HL-60/S4 treated with phorbol 12-myristate 13-acetate at 8.2 ng/mL for 4 days and 3 days (cell line): Measurements from ENCODE around the gene RPL32.
"Not testable (repeated sequence)": the region's sequence is repeated elsewhere in the genome, so short reads cannot be mapped to it uniquely, and the experiment has no call there.

Experiments
- in situ Hi-C: fragments of 300-500 bp; cut with MboI; formaldehyde crosslinking; loops from 2 replicates; pipeline ENCODE4 v1.15.0; 2022; ENCODE audit warnings: low sequenced_read_pairs

RPL32 gene

DNA sequence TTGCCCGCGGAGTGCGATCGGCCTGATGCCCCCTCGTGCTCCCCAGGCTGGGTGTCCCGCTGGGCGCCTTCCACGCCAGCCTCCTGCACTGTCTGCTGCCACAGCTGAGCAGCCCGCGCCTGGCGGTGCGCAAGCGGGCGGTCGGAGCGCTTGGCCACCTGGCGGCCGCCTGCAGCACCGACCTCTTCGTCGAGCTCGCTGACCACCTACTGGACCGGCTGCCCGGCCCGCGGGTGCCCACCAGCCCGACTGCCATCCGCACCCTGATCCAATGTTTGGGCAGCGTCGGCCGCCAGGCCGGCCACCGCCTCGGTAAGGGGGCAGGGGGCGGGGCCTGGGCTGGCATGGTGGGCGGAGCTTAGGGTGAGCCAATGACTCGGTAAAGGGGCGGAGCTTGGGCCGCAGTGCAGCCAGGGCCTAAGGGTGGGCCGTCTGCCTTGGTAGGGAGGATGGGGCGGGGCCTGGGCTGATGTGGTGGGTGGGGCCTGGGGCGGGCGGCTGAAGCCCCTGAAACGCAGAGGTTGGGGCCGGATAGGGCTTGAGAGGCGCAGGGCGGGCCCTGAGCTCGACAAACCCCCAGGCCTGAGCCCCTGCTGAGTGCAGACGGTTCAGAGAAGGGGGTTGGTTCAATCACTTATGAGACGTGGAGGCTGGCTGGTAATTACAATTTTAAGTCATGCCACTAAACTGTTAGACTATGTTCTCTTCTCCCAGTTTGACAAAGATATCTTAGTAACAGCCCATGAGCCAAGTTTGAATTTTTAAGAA lies 31.2 kb downstream of the RPL32 start:
- in situ Hi-C loops = no loop called here

DNA sequence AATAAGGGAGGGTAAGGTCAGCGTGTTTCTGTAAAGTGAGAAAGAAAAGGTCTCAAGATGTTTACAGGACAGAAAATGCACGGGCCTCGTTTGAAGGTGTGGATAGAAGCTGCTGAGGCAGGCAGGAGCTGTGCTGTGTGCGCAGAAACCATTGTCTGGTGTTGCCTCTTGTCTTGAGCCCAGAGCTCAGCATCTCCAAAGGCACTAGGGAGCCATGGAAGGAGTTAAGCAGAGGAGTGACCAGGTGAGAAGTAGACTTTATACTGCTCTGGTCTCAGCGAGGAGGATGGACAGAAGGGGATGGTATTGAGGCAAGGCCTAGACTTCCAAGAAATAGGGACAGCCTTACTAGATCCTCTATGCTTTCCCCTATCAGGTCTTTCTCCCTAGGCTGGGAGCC lies 31.9 kb downstream of the RPL32 start:
- in situ Hi-C loops = no loop called here

DNA sequence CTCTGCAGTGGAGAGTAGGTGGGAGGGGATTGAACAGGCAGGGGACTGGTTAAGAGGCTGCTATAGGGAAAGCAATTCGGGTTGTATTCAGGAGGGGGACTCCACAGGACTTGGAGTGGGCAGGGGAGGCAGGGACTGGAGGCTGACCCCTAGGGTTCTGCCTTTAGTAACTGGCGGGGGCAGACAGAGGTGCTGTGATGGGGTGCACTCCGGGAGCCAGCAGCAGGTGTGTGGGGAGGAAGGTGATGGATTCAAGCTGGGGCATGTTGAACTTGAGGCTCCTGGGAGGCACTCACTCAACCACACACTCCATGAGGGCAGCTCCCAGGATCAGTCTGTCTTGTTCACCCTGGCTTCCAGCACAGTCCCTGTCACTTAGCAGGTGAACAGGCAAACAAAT lies 32.4 kb downstream of the RPL32 start:
- in situ Hi-C loops = no loop called here

DNA sequence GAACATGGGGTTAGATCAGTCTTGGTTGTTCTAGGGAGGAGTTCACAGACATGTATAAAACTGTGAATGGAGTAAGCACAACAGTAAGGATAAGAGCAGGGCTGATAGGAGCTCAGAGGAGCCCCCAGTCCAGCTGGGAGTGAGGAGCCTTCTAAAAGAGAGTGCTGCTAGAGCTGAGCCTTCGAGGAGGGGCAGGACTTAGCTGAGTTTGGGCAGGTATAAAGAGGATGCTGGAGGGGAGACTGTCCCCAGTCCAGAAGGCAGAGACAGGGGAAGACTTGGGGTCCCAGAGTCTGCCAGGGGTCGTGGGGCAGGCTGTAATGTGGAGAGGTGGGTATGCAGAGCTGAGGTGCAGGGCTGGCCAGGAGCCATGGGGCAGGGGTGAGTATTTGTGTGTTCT lies 32.8 kb downstream of the RPL32 start:
- in situ Hi-C loops = no loop called here

DNA sequence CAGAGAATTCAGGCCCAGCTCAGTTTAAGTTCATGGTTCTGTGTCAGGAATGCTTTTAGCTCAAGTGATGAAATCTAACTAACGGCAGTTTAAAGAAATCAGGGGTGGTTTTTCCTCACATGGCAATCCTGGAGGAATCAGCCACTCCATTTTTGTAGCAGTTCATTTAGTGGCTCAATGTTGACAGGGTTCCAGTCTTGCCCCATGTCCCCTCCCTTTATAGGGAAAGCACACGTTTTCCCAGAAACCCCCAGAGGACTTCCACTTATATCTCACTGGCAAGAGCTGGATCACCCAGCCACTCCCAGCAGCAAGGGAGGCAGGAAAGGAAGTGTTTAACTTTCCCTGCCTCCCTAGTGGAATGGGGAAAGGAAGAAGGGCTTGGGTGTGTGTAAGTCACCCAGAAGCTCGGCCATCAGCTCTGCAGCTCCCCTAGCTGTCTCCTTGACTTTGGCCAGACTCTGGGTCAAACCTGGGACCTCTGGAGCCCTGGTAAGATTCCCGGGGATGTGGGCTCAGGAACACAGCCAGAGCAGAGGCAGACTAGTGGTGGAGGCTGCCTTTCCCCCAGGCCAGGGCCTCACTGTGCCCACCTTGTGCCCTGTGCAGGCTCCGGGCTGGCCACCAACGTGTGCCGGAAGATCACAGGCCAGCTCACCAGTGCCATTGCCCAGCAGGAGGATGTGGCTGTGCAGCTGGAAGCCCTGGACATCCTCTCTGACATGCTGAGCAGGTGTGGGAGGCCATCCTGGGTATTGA lies 33.6 kb downstream of the RPL32 start:
- in situ Hi-C loops = no loop called here

DNA sequence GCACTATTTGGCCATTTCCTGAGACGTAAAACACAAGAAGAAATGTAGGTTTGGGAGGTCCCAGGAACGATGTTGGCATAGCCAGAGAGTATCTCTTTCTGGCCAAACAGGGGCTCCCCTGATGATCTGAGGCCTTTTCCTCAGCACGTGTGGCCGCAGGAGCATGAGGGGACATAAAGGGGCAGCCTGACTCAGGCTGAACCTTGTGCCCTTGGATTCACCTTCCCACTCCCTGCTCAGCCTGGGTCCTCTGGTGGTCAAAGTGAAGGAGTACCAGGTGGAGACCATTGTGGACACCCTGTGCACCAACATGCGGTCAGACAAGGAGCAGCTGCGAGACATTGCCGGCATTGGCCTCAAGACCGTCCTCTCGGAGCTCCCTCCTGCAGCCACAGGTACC lies 34.3 kb downstream of the RPL32 start:
- in situ Hi-C loops = no loop called here

DNA sequence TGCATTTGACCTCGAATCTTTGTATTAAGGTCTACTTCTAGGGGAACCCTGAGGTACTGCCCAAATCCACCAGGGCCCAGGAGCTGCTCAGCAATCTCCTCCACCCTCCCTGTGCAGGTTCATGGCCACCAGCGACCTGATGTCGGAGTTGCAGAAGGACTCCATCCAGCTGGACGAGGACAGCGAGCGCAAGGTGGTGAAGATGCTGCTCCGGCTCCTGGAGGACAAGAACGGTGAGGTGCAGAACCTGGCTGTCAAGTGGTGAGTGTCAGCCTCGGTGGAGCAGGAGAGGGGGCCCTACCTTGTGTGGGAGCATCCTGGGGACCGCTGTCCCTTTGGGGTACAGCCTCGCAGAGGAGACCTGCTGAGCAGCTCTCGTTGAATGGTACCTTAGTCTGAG lies 38.0 kb downstream of the RPL32 start:
- in situ Hi-C loops = no loop called here

DNA sequence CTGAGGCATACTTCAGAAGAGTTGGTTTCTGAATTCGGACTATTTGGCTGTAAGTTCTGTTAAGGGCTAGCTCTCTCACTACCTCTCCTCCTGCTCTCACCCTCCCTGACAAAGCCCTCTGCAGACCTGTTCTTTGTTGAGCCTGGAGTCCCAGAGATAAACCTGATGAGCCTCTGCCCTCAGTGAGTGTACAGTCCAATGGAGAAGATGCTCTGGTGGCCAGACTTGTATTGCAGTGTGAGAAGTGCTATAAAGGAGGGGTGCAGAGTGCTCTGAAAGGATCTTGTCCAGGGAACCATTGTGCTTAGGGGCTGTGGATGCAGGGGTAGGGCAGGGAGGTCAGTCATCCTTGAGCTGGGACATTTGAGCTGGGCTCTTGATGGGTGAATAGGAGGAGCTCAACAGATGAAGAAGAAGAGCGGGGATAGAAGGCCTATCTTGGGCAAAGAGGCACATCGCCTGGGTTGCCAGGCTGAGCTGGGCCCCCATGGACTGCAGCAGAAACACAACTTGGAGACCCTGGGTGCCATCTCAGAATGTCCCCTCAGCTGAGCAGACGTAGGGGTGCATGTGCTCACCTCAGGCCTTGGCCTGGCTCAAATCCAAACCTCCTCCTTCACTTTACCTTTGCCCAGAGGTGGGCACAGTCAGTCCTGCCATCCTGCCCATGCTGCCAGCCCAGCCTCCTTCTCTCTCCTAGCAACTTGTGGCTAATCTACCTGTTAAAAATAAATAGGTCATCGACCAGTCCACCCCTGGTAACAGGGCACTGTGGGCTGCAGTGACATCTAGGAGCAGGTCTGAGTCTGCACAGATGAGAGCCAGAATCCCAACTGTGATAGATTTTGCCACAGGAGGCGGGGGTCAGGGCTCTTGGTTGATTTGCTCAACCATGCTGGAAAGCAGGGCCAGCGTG lies 41.6 kb downstream of the RPL32 start:
- in situ Hi-C loops = no loop called here

DNA sequence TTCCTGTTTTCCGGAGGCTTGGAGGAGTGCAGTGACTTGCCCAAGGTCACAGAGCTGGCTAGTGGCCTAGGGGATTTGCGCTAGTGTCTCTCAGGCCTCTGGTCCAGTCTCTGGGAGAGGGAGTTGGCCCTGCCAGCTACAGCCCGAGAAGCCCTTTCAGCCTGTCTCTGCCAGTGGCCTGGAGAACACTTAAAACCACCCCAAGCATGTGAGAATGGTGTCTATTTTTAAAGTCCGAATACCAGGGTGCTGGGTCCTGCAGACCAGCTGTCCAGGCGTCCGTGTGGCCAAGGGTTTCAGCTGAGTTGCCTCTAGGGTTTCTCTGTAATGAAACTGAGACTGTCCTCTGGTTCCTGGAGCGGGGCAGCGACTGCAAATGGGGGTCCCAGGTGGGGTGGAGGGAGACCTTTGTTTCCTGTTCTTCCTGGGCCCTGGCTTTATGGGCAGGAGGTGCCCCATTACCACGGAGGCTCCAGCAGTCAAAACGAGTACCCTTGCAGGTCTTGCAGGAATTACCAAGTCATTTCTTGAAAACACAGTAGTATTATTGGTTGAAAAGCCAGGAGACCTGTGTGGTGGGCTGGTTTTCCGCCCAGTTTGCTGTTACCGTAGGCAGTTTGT lies 42.7 kb downstream of the RPL32 start:
- in situ Hi-C loops = no loop called here

DNA sequence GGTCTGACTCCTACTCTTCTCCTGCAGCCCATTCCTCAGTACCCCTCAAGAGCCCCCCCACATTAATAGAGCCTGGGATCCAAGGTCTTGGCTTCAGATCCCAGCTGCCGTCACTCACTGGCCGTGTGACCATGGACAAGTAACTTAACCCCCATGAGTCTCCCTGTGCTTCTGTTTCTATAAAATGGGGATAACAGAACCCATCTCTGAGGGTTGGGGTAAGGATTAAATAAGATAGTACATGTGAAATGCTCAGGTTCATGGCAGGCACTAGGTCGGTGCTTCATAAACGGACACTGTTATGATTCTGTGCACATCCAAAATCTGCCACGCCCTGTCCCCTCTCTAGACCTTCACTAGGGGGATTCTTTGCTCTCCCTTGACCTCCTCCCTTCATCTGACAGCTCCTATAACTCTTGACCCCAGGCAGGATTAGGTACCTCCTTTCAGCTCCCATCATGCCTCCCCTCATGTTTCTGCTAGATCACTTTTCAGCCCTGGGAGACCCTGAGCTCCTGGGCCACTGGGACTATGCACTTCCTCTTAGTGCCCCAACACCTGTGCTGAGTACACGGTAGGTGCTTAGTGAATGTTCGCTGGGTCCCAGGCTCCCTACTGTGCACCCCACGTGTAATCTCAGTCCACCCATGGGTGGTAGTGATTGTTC lies 43.3 kb downstream of the RPL32 start:
- in situ Hi-C loops = no loop called here

DNA sequence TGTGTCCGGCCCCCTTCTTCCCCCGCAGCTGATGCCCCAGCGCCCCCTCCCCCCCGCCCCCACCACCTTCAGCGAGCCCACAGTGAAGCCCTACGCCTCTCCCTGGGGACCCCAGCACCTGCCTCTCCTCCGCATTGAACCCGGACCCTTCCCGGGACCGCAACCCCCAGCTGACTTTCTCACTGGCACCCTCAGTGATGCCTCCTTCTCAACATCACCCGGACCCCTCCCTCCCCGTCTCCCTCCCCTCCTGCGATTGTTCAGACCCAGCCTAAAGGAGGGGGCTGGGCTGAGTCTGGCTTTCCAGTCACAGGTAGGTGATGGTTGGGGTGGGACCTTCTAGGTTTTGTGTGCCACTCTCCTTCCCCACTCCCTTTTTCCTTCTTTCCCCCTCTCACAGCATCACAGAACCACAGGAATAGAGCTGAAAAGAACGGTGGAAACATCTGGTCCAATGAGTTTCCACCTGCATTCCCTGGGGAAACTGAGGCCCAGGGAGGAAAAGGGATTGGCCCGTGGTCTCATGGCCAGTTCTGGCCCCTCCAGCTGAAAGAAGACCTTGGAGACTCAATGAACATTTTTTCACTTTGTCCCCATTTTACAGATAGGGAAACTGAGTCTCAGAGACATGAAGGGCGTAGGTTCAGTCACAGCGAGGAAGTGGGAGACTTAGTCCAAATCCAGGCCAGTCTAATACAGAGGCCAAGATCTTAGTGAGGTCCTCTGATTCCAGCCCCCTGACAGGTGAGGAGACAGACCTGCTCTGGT lies 44.1 kb downstream of the RPL32 start:
- in situ Hi-C loops = no loop called here

DNA sequence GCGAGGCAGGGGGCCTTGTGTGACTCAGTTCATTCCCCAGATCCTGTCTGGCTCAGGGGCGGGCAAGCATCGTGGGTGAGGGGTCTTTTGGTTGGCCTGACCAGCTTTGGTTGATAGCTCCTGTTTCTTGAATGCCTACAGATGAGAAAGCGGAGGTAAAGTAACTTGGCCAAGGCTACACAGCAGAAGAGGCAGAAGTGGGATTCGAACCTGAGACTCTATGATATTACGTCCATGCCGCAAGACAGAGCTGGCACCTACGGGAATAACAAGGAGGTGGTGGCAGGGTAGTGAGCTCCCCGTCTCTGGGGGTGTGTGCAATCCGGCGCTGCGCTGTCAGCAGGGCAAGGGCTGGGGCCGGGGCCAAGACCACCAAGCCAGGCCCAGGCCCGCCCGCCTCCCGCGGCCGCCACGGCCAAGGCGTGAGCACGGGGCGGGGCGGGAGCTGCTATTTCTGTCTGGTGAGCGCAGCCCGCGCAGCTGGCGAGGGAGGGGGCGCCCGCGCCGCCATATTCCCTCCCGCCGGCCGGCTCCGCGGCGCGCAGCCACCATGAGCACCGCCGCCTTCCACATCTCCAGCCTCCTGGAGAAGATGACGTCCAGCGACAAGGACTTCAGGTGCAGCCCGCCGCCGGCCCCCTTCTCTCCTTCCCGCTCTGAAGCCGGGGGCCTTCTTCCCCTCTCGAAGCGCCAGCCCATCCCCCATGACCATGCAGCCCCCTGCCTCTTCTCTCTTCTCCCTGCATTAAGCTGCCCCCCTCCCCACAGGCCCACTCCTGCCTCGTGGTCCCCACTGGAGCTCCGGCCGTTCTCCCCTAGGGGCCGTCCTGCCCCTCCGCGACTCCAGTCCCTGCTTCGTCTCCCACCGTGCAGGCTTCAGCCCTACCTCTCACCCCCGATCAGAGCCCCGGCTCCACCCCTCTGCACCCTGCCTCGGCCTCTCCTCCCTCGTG lies 44.9 kb downstream of the RPL32 start, which contains the start of gene CAND2:
Gene CAND2 (plus strand): TSS at position 510 of the 953 bp plus-strand sequence. CDS start 41 bp downstream, at position 551.
- in situ Hi-C loops = no loop called here

DNA sequence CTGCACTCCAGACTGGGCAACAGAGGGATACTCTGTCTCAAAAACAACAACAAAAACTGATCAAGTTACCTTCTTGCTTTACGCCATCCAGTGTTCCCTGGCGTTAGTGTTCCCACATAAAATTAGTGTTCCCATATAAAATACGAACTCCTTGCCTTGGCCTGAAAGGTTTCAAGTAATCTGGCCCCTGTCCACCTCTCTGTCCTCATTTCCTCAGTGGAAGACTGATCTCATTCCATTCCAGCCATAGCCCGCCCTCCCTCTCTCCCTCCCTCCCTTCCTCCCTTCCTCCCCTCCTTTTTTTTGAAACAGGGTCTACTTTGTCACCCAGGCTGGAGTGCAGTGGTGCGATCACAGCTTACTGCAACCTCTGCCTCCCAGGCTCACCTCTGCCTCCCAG lies 47.7 kb downstream of the RPL32 start:
- in situ Hi-C loops = no loop called here

DNA sequence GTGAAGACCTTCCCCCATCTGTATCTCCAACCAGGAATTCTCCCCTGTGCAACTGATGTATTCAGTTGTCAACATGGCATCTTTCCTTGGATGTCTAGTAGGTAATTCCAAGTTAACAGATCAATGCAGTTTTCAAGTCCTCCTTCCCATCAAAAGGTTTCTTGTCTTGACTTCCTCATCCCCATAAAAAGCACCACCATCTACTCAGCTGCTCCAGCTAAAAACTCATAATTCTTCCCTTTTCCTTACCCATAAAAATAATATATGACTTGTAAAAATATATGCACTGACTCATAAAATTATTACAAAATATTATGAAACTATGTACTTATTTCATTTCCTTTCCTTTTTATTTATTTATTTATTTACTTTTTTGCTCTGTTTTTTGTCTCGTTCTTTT lies 49.9 kb downstream of the RPL32 start:
- in situ Hi-C loops = no loop called here

DNA sequence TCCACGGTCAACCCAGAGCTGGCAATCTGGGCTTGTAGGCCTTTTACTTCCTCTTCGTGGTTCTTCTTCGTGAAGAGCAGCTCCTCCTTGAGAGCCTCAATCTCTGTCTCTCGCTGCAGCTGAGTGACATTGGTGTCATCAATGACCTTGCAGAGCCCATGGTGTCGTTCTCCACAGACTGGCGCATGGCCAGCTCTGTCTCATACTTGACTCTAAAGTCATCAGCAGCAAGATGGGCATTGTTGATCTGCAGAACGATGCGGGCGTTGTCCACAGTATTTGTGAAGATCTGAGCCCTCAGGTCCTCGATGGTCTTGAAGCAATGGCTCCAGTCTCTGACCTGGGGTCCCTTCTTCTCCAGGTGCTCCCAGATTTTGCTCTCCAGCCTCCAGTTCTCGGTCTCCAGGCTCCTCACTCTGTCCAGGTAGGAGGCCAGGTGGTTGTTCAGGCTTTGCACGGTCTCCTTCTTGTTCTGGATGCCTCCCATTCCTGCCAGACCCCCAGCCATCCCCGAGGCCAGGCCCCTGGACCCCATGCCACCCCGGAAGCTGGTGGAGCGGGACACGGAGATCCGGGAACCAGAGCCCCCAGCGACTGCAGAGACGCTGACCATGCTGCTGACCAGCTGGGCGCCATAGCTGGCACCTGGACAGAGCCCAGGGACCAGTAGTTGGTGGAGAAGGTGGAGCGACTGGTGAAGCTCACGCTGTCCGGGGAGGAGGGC lies 53.2 kb downstream of the RPL32 start:
- in situ Hi-C loops = not testable (repeated sequence)

DNA sequence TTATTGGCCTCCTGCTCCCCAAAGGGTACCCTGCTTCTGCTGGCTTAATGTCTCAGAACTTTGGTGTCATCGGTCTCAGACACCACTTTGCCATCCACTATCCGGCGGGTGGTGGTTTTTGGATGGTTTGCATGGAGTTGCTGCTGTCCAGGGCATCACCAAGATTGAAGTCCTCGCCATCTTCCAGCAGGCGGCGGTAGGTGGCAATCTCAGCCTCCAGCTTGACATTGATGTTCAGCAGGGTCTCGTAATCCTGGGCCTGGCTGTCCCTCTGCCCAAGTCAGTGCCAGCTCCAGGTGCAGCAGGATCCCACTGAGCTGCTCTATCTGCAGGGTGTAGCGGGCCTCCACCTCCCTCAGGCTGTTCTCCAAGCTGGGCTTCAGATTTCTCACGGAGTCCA lies 54.0 kb downstream of the RPL32 start:
- in situ Hi-C loops = not testable (repeated sequence)

DNA sequence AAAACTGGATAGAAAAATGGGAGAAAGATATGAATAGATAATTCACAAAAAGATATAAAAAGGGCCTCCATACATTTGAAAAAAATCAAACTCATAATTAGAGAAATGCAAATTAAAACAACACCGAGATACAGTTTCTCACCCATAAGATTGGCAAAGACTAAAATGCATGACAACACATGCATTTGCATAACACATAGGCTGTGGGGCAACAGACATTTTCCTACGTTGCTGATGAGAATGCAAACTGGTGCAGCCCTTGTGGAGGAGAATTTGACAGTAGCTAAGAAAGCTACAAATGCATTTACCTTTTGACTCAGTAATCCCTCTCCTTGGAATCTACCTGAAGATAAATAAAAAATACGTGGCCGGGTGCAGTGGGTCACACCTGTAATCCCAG lies 56.3 kb downstream of the RPL32 start:
- in situ Hi-C loops = no loop called here
